ENCODE data around the gene CACNA1D.

Gene CACNA1D

GRCh38 chr3:53856964-53857363 lies 362.6 kb downstream of the CACNA1D start:
- H3K4me3 ChIP-seq (ENCODE audit: control insufficient read depth, low read depth, low read length): no peak overlapping the region
- DNase-seq (ENCODE audit: low read depth): no peak
- no peak for TF ChIP-seq CTCF (conservative IDR thresholded peaks at IDR 0.05; ENCODE audit: control insufficient read depth, insufficient read depth, low read depth, low read length)

GRCh38 chr3:53858096-53858741 lies 363.8 kb downstream of the CACNA1D start:
- H3K4me3 ChIP-seq (ENCODE audit: control insufficient read depth, low read depth, low read length): no peak overlapping the region
- no peak for DNase-seq (ENCODE audit: low read depth)
- no peak for TF ChIP-seq CTCF (conservative IDR thresholded peaks at IDR 0.05; ENCODE audit: control insufficient read depth, insufficient read depth, low read depth, low read length)

- TF ChIP-seq CTCF (conservative IDR thresholded peaks at IDR 0.05; ENCODE audit: control insufficient read depth, insufficient read depth, low read depth, low read length): no peak
- DNase-seq (ENCODE audit: low read depth): no peak
- no peak overlapping the region for H3K4me3 ChIP-seq (ENCODE audit: control insufficient read depth, low read depth, low read length)
Measured at GRCh38 chr3:53859178-53859577, 364.8 kb downstream of the CACNA1D start.

DNA sequence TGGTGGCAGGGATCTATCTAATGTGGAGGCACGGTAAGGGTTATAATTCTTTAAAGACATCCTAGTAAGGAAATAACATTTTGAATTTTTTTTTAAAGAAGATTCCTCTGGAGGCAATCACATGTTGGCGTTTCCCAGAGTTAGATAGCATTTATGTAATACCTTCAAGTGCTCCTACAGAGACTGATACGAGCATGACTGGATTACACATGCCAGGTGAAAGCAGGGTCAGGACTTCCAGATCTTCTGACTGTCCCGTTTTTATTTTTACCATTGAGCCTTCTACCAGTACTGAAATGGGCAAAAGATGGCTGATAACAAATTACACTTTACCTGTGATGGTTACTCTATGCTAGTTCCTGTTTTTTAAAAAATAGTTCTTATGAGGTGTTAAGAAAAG lies 365.8 kb downstream of the CACNA1D start:
- no peak for TF ChIP-seq CTCF (conservative IDR thresholded peaks at IDR 0.05; ENCODE audit: control insufficient read depth, insufficient read depth, low read depth, low read length)

GRCh38 chr3:53862241-53862640 lies 367.8 kb downstream of the CACNA1D start:
- H3K4me3 ChIP-seq (ENCODE audit: control insufficient read depth, low read depth, low read length): no peak overlapping the region
- no peak for DNase-seq (ENCODE audit: low read depth)
- no peak for TF ChIP-seq CTCF (conservative IDR thresholded peaks at IDR 0.05; ENCODE audit: control insufficient read depth, insufficient read depth, low read depth, low read length)

More for the DNA sequence above, 365.8 kb downstream of the CACNA1D start:
- no peak overlapping the region for H3K4me3 ChIP-seq (ENCODE audit: control insufficient read depth, low read depth, low read length)
- no peak for DNase-seq (ENCODE audit: low read depth)

DNA sequence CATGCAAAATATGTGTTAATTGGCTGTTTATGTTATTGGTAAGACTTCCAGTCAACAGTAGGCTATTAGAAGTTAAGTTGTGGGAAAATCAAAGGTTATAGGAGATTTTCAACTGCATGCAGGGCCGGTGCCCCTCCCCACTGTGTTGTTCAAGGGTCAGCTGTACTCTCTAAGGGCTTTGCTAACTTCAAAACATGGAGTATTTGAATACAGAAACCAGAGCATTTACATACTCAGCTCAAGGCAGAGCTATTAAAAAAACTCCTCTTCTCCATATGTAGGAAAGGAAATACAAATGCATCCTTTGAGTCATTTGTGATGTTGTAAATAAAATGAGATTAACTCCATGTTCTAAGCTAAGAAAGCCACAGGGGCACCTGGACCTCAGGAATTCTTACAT lies 368.7 kb downstream of the CACNA1D start:
- no peak for TF ChIP-seq CTCF (conservative IDR thresholded peaks at IDR 0.05; ENCODE audit: control insufficient read depth, insufficient read depth, low read depth, low read length)
- DNase-seq (ENCODE audit: low read depth): no peak
- H3K4me3 ChIP-seq (ENCODE audit: control insufficient read depth, low read depth, low read length): no peak overlapping the region
